ENCODE data around the gene AGAP2.

AGAP2 gene

DNA sequence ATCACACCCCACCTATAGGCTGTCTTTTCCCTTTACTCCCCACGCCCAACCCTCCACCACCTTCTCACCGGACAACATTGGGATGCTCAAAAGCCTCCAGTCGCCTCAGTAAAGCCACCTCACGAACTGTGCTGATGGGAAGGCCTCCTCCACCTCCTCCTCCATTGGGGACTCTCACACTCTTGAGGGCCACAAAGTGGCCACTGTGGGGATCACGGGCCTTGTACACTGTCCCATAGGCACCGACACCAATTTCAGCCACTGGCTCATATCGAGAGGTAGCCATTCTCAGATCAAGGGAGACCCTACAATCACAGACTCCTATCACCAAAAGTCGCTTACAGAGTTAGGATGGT lies 12.9 kb upstream of the AGAP2 start:
- TF ChIP-seq CTCF (IDR thresholded peaks at IDR 0.05; ENCODE audit: insufficient read depth, low read length), result no peak
- 0 out of 2 replicates have a peak, but pooled peaks have one; percentile 22 for TF ChIP-seq POLR2AphosphoS5 (IDR thresholded peaks at IDR 0.05; ENCODE audit: low read depth)
- Histone ChIP-seq H3K27ac (replicated peaks) (peak overlapping the region; percentile 95), H3K27me3 (ENCODE audit: insufficient read depth, poor library complexity, severe bottlenecking) (no peaks in the 10 kb centered on the region), H3K4me3 (replicated peaks; ENCODE audit: insufficient read depth, low read length) (peak overlapping the region; percentile 71)
- DNase-seq (ENCODE audit: low read depth in 1 of 2, low spot score in 1 of 2), result no peak

DNA sequence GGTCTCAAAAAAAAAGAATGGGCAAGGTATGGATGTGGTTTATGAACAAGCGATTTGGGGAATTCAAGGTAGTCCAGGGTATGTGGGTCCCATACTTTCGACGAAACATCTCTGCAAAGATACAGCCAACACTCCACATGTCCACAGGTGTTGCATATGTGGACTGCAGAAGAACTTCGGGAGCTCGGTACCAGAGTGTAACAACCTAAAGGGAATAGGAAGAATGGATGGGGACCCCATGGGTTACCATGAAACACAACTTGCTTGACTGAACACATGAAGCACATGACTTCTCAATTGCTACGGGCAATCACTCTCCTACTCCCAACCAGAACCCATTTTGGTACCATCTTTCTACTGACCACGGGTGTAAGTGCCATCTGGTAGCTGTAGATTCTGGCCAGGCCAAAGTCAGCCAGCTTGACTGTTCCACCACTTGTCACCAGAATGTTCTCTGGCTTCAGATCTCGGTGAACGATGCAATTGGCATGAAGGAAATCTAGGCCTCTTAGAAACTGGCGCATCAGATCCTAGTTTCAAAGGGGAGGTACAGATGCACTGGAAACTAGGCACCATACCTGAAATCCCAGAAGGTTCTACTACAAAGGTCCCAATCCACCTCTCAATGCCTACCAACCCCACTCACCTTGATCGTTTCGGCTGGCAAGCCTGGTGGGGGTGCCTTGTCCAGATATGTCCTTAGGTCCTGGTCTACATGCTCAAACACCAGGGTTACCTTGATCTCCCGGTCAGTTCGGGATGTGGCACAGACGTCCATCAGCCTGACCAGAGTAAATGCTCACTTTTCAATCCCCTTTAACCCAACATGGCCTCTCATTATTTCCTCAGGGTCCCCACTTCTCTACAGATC lies 12.3 kb upstream of the AGAP2 start:
- DNase-seq (ENCODE audit: low read depth in 1 of 2, low spot score in 1 of 2), result no peak
- H3K27ac ChIP-seq (replicated peaks), result peak overlapping the region; percentile 95
- no peaks in the 10 kb centered on the region for H3K27me3 ChIP-seq (ENCODE audit: insufficient read depth, poor library complexity, severe bottlenecking)
- peak overlapping the region; percentile 71 for H3K4me3 ChIP-seq (replicated peaks; ENCODE audit: insufficient read depth, low read length)
- TF ChIP-seq SPI1 (IDR thresholded peaks at IDR 0.05; ENCODE audit: borderline replicate concordance, low read depth), result no peak
- TF ChIP-seq, protein P1, sequence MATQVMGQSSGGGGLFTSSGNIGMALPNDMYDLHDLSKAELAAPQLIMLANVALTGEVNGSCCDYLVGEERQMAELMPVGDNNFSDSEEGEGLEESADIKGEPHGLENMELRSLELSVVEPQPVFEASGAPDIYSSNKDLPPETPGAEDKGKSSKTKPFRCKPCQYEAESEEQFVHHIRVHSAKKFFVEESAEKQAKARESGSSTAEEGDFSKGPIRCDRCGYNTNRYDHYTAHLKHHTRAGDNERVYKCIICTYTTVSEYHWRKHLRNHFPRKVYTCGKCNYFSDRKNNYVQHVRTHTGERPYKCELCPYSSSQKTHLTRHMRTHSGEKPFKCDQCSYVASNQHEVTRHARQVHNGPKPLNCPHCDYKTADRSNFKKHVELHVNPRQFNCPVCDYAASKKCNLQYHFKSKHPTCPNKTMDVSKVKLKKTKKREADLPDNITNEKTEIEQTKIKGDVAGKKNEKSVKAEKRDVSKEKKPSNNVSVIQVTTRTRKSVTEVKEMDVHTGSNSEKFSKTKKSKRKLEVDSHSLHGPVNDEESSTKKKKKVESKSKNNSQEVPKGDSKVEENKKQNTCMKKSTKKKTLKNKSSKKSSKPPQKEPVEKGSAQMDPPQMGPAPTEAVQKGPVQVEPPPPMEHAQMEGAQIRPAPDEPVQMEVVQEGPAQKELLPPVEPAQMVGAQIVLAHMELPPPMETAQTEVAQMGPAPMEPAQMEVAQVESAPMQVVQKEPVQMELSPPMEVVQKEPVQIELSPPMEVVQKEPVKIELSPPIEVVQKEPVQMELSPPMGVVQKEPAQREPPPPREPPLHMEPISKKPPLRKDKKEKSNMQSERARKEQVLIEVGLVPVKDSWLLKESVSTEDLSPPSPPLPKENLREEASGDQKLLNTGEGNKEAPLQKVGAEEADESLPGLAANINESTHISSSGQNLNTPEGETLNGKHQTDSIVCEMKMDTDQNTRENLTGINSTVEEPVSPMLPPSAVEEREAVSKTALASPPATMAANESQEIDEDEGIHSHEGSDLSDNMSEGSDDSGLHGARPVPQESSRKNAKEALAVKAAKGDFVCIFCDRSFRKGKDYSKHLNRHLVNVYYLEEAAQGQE (IDR thresholded peaks at IDR 0.05; ENCODE audit: insufficient replicate concordance, low read depth), result no peak
- no peak for TF ChIP-seq CTCF (IDR thresholded peaks at IDR 0.05; ENCODE audit: insufficient read depth, low read length)
- no peak; the same call in 1 of the 2 replicates for TF ChIP-seq POLR2AphosphoS5 (IDR thresholded peaks at IDR 0.05; ENCODE audit: low read depth)
- TF ChIP-seq GABPA (IDR thresholded peaks at IDR 0.05; ENCODE audit: low read depth), result no peak

- no peak overlapping the region for H3K4me3 ChIP-seq (replicated peaks; ENCODE audit: insufficient read depth, low read length)
- no peaks in the 10 kb centered on the region for H3K27me3 ChIP-seq (ENCODE audit: insufficient read depth, poor library complexity, severe bottlenecking)
- no peak for DNase-seq (ENCODE audit: low read depth in 1 of 2, low spot score in 1 of 2)
- H3K27ac ChIP-seq (replicated peaks), result no peak overlapping the region
- TF ChIP-seq GABPA (IDR thresholded peaks at IDR 0.05; ENCODE audit: low read depth), result no peak
- no peak for TF ChIP-seq SPI1 (IDR thresholded peaks at IDR 0.05; ENCODE audit: borderline replicate concordance, low read depth)
- TF ChIP-seq POLR2AphosphoS5 (IDR thresholded peaks at IDR 0.05; ENCODE audit: low read depth), result no peak
- no peak for TF ChIP-seq CTCF (IDR thresholded peaks at IDR 0.05; ENCODE audit: insufficient read depth, low read length)
- TF ChIP-seq, protein P1 (IDR thresholded peaks at IDR 0.05; ENCODE audit: insufficient replicate concordance, low read depth), result no peak
These were observed 10.5 kb upstream of the AGAP2 start for GRCh38 chr12:57749061-57749460.

All from HL-60 (cell line).